CD14-positive monocyte (primary cell): ENCODE data around the gene MR1. TPM values are rescaled to one million over a fixed set of nuclear protein-coding genes. Genes with fewer than 3 reads are reported as not detected.

Experiments
- DNase-seq, 3 donors: peaks; one replicate each; pipeline ENCODE4 v3.0.0-alpha.2; 2011 to 2022
- H2AFZ ChIP-seq: 2 replicates; pipeline ENCODE4 v1.6.0; 2012; ENCODE audit warnings: mild to moderate bottlenecking, low read depth, low read length, inconsistent platforms; ENCODE audit not compliant: insufficient read depth, poor library complexity, severe bottlenecking
- H3K27ac ChIP-seq, 2 donors: 1 replicate in 1 of 2; 2 replicates in 1 of 2; pipeline ENCODE4 v1.5.1; 2012 to 2013; ENCODE audit warnings: low read length in 2 of 2, control low read depth in 1 of 2, inconsistent platforms in 1 of 2, low read depth in 1 of 2, mild to moderate bottlenecking in 1 of 2
- H3K27me3 ChIP-seq, 2 donors: one replicate each; pipeline versions ENCODE4 v1.6.0 to v1.6.1; 2011 to 2013; ENCODE audit warnings: low read length in 2 of 2; ENCODE audit not compliant: control insufficient read depth in 2 of 2, insufficient read depth in 2 of 2
- H3K36me3 ChIP-seq, 2 donors: replicated peaks in 1 of 2; 1 replicate in 1 of 2; 2 replicates in 1 of 2; pipeline versions ENCODE4 v1.5.1 to v1.6.1; 2012 to 2013; ENCODE audit warnings: low read length in 2 of 2, control low read depth in 1 of 2, inconsistent platforms in 1 of 2, mild to moderate bottlenecking in 1 of 2; ENCODE audit not compliant: insufficient read depth in 2 of 2, control insufficient read depth in 1 of 2
- H3K4me1 ChIP-seq, 2 donors: 1 replicate in 1 of 2; 2 replicates in 1 of 2; pipeline versions ENCODE4 v1.5.1 to v1.6.1; 2012 to 2013; ENCODE audit warnings: low read length in 2 of 2, control low read depth in 1 of 2, inconsistent platforms in 1 of 2, mild to moderate bottlenecking in 1 of 2, moderate library complexity in 1 of 2; ENCODE audit not compliant: insufficient read depth in 2 of 2, control insufficient read depth in 1 of 2
- H3K4me2 ChIP-seq: replicated peaks from 2 replicates; pipeline ENCODE3; 2012; ENCODE audit warnings: low read length, moderate library complexity, mild to moderate bottlenecking; ENCODE audit not compliant: poor library complexity, severe bottlenecking; ENCODE audit errors: extremely low read depth
- H3K4me3 ChIP-seq, 3 experiments: fragments of 200-600 bp in 1 of 3; sonication (generic) in 1 of 3; replicated peaks in 1 of 3; 1 replicate in 2 of 3; 2 replicates in 1 of 3; pipeline ENCODE4 v1.5.1; 2011 to 2013; ENCODE audit warnings: low read length in 3 of 3, mild to moderate bottlenecking in 3 of 3, control low read depth in 2 of 3, low read depth in 2 of 3, inconsistent platforms in 1 of 3, moderate library complexity in 1 of 3
- H3K79me2 ChIP-seq: 2 replicates; pipeline ENCODE4 v1.6.0; 2012; ENCODE audit warnings: mild to moderate bottlenecking, control low read depth, inconsistent platforms, low read length, moderate library complexity; ENCODE audit not compliant: insufficient read depth
- H3K9ac ChIP-seq: 2 replicates; pipeline ENCODE4 v1.6.0; 2017; ENCODE audit warnings: low read length, mild to moderate bottlenecking; ENCODE audit not compliant: insufficient read depth, poor library complexity, severe bottlenecking
- H3K9me3 ChIP-seq, 2 donors: replicated peaks in 1 of 2; 1 replicate in 1 of 2; 2 replicates in 1 of 2; pipeline versions ENCODE4 v1.5.1 to v1.6.1; 2012 to 2013; ENCODE audit warnings: low read length in 2 of 2, control low read depth in 1 of 2; ENCODE audit not compliant: control insufficient read depth in 1 of 2, insufficient read depth in 1 of 2
- H4K20me1 ChIP-seq: 2 replicates; pipeline ENCODE4 v1.6.0; 2012; ENCODE audit warnings: mild to moderate bottlenecking, low read length, control low read depth, moderate library complexity; ENCODE audit not compliant: insufficient read depth
- H3K27ac Mint-ChIP-seq, 7 donors: one replicate each; pipeline ENCODE4 v1.8.0; 2020; ENCODE audit warnings: mild to moderate bottlenecking in 7 of 7, mixed read lengths in 7 of 7, moderate library complexity in 6 of 7, inconsistent platforms in 2 of 7
- H3K27me3 Mint-ChIP-seq, 3 donors: one replicate each; pipeline ENCODE4 v1.8.0; 2021 to 2022; ENCODE audit warnings: low read depth in 3 of 3, mild to moderate bottlenecking in 3 of 3, mixed read lengths in 3 of 3, moderate library complexity in 3 of 3, inconsistent platforms in 1 of 3
- H3K36me3 Mint-ChIP-seq, 2 donors: one replicate each; pipeline ENCODE4 v1.8.0; 2020; ENCODE audit warnings: mixed read lengths in 2 of 2, inconsistent platforms in 1 of 2, mild to moderate bottlenecking in 1 of 2
- H3K4me1 Mint-ChIP-seq: one replicate; pipeline ENCODE4 v1.8.0; 2020; ENCODE audit warnings: mild to moderate bottlenecking, mixed read lengths
- H3K4me3 Mint-ChIP-seq, 2 donors: one replicate each; pipeline ENCODE4 v1.8.0; 2020; ENCODE audit warnings: mild to moderate bottlenecking in 2 of 2, mixed read lengths in 2 of 2, moderate library complexity in 1 of 2
- H3K9me3 Mint-ChIP-seq, 7 donors: one replicate each; pipeline ENCODE4 v1.8.0; 2020 to 2022; ENCODE audit warnings: mixed read lengths in 7 of 7, mild to moderate bottlenecking in 6 of 7, moderate library complexity in 6 of 7, inconsistent platforms in 2 of 7
- WGBS: methylation state at CpG from one replicate; pipeline ENCODE4 v1.1.5; 2013; ENCODE audit warnings: missing lambda C conversion rate; ENCODE audit not compliant: insufficient coverage; 5-methylcytosine and 5-hydroxymethylcytosine counted together
- intact Hi-C, 2 donors: fragments of 100-400 bp; cut with micrococcal nuclease; formaldehyde crosslinking; loops; one replicate each; pipeline versions ENCODE4 v1.15.0 to v1.15.1; 2023
- polyA plus RNA-seq, 3 donors: library from polyadenylated mRNA; depleted of rRNA in 1 of 3; unstranded in 2 of 3; stranded (reverse) in 1 of 3; fragments of 300-500 nt in 2 of 3; fragments of >200 nt in 1 of 3; fragmentation: Illumina TruSeq in 2 of 3; gene quantifications; 1 replicate in 2 of 3; 2 replicates in 1 of 3; pipeline ENCODE4 v1.2.3, GENCODE V29; 2012 to 2021
- TF ChIP-seq, protein P1 (sequence below): fragments of 200-600 bp; IDR thresholded peaks from one replicate; pipeline ENCODE4 v1.8.0; 2022; ENCODE audit warnings: antibody characterized with exemption, mild to moderate bottlenecking

The MR1 gene
- polyA plus RNA-seq, 3 donors: 17.7 to 46.9 (median 40.9) TPM

DNA sequence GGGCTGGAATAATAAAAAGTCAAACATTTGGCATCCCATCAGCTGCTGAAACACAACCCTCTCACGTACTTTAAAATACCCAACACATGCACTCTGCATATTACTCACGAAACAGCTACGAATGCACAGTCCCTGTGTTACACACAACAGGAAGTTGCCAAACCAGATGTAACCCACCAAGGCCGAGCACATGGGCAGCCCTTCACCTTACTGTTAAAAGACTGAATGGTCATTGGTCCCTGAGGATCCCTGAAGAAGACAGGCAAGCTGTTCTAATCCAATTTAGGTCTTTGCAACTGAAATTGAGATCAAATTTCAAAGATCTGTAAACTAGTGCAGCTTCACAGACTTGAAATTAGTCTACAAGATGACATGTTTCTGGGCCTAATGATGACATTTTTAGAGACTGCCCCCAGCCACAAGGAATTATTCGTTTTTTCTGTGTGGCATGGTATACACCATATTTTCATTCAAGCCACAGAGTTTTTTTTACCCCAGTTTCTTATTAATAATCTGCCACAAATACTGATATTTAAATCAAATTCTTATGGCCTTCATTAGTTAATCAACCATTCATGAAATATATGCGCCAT, 29.1 kb downstream of the MR1 start:
- Histone ChIP-seq H3K4me3 (peak overlapping the region in 1 of 3 experiments; percentile 72), H3K9ac (peak overlapping the region; percentile 86), H3K9me3 (peaks cover 6 to 8% of the 10 kb centered on the region in 2 donors), H3K36me3 (peaks cover 0 to 17% of the 10 kb centered on the region in 2 donors), H3K4me2 (peak overlapping the region; percentile 75), H2AFZ (peak overlapping the region; percentile 57), H3K27ac (peak overlapping the region; percentile 87 to 99), H4K20me1 (no peaks in the 10 kb centered on the region), H3K4me1 (peaks cover 49 to 50% of the 10 kb centered on the region in 2 donors), H3K79me2 (no peaks in the 10 kb centered on the region), H3K27me3 (no peaks in the 10 kb centered on the region)
- Mint-ChIP-seq H3K27ac (peak overlapping the region; percentile 97 to 100 (median 99)), H3K9me3 (peaks cover 4 to 14% (median 9%) of the 10 kb centered on the region in 7 donors), H3K27me3 (peaks cover 0 to 2% (median 0%) of the 10 kb centered on the region in 3 donors), H3K36me3 (peaks cover 22% of the 10 kb centered on the region in 2 donors), H3K4me3 (peak overlapping the region; percentile 79 to 95), H3K4me1 (peaks cover 48% of the 10 kb centered on the region)
- TF ChIP-seq, protein P1, sequence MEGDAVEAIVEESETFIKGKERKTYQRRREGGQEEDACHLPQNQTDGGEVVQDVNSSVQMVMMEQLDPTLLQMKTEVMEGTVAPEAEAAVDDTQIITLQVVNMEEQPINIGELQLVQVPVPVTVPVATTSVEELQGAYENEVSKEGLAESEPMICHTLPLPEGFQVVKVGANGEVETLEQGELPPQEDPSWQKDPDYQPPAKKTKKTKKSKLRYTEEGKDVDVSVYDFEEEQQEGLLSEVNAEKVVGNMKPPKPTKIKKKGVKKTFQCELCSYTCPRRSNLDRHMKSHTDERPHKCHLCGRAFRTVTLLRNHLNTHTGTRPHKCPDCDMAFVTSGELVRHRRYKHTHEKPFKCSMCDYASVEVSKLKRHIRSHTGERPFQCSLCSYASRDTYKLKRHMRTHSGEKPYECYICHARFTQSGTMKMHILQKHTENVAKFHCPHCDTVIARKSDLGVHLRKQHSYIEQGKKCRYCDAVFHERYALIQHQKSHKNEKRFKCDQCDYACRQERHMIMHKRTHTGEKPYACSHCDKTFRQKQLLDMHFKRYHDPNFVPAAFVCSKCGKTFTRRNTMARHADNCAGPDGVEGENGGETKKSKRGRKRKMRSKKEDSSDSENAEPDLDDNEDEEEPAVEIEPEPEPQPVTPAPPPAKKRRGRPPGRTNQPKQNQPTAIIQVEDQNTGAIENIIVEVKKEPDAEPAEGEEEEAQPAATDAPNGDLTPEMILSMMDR: no peak
- intact Hi-C loops: loop anchor here in 1 of 2 donors (2.0 kb wide), 1 partner anchor 28 kb away; no protein-coding TSS in a partner anchor
- WGBS: 20% methylated on average over 4 of the region's 6 CpGs
- DNase-seq: peak; percentile 81 to 93 (median 92)

DNA sequence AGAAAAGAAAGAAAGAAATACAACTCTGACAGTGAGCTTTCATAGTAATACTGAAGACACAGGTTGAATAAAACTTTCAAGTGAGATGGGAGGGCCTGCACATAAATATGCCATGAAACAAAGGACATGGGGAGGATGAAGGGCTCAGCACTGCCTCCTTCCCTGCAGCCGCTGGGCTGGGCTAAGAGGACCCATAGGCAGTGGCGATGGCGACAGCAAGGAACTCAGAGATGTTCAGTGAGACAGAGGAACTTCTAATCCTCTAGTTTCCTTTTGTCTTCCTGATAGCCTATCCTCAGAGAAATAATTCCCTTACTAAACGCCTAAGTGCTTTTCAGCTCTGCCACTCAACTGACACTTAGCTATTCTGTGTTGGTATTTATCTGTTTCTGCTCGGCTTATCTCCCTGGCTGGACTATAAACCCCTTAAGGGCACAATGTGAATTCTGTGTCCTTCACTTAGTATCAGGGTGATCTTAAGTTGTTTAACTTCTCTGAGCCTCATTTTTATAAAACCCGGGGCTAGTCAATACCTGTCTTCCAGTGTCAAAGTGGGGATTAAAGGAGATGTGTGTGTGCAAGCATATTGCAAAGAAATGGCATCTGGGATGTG, 30.3 kb downstream of the MR1 start:
- peaks cover 0 to 7% of the 10 kb centered on the region in 2 donors for H3K36me3 ChIP-seq
- H3K79me2 ChIP-seq: no peaks in the 10 kb centered on the region
- H3K4me2 ChIP-seq: peak overlapping the region; percentile 53
- Mint-ChIP-seq H3K27me3 (peaks cover 0 to 2% (median 0%) of the 10 kb centered on the region in 3 donors), H3K27ac (peak overlapping the region; percentile 78 to 100 (median 98)), H3K9me3 (peaks cover 2 to 9% (median 5%) of the 10 kb centered on the region in 7 donors), H3K36me3 (peaks cover 12 to 13% of the 10 kb centered on the region in 2 donors), H3K4me1 (peaks cover 48% of the 10 kb centered on the region), H3K4me3 (peak overlapping the region; percentile 54 to 69)
- H3K4me3 ChIP-seq: peak overlapping the region in 1 of 3 experiments; percentile 2
- H3K27me3 ChIP-seq: no peaks in the 10 kb centered on the region
- DNase-seq: peak in 2 of 3 donors; percentile 28 to 52
- peaks cover 4 to 5% of the 10 kb centered on the region in 2 donors for H3K9me3 ChIP-seq
- peaks cover 49 to 50% of the 10 kb centered on the region in 2 donors for H3K4me1 ChIP-seq
- 100% methylated on average over 1 of the region's 6 CpGs for WGBS
- no peaks in the 10 kb centered on the region for H4K20me1 ChIP-seq
- peak overlapping the region; percentile 61 for H2AFZ ChIP-seq
- peak overlapping the region; percentile 0 for H3K9ac ChIP-seq
- TF ChIP-seq, protein P1: no peak
- H3K27ac ChIP-seq: peak overlapping the region; percentile 66 to 99
- intact Hi-C loops: no loop called here
